Measurements from ENCODE around the gene CDH23.

CDH23 gene

GRCh38 chr10:71565284-71566000, 168.7 kb downstream of the CDH23 start:
- DNase-seq, result no peak

GRCh38 chr10:71567006-71567405, 170.3 kb downstream of the CDH23 start:
- no peak for DNase-seq

- no peak for DNase-seq
These were observed 172.3 kb downstream of the CDH23 start for GRCh38 chr10:71568896-71569492.

GRCh38 chr10:71569775-71570588, 173.3 kb downstream of the CDH23 start:
- DNase-seq, result peak in 12 of 14 donors; percentile 8 to 78 (median 48)

GRCh38 chr10:71571460-71572175, 174.9 kb downstream of the CDH23 start:
- no peak for DNase-seq

GRCh38 chr10:71572962-71573361, 176.2 kb downstream of the CDH23 start:
- DNase-seq, result no peak

- DNase-seq, result no peak
These were observed 177.1 kb downstream of the CDH23 start for GRCh38 chr10:71573562-71574518.

- DNase-seq, result peak in 5 of 14 donors; percentile 12 to 57 (median 34)
These were observed 178.7 kb downstream of the CDH23 start for GRCh38 chr10:71575451-71575850.

- no peak for DNase-seq
These were observed 179.4 kb downstream of the CDH23 start for GRCh38 chr10:71575934-71576801.

GRCh38 chr10:71576842-71577241, 180.1 kb downstream of the CDH23 start:
- no peak for DNase-seq

- DNase-seq, result no peak
These were observed 180.6 kb downstream of the CDH23 start for GRCh38 chr10:71577345-71577744.

GRCh38 chr10:71578069-71578468, 181.3 kb downstream of the CDH23 start:
- no peak for DNase-seq

- no peak for DNase-seq
These were observed 182.9 kb downstream of the CDH23 start for GRCh38 chr10:71579668-71580067.

- no peak for DNase-seq
These were observed 183.7 kb downstream of the CDH23 start for GRCh38 chr10:71580415-71580814.

- no peak for DNase-seq
These were observed 184.2 kb downstream of the CDH23 start for GRCh38 chr10:71580926-71581325.

GRCh38 chr10:71581376-71581775, 184.7 kb downstream of the CDH23 start:
- DNase-seq, result peak in 9 of 14 donors; percentile 18 to 79 (median 44)

- DNase-seq, result peak in 2 of 14 donors; percentile 7 to 35
These were observed 185.3 kb downstream of the CDH23 start for GRCh38 chr10:71582019-71582418.

GRCh38 chr10:71582506-71583475, 186.1 kb downstream of the CDH23 start:
- no peak for DNase-seq

GRCh38 chr10:71584461-71584860, 187.7 kb downstream of the CDH23 start:
- no peak for DNase-seq

Data from C1 segment of cervical spinal cord (tissue), 14 donors.